Keratinocyte (primary cell): ENCODE results near the gene SEMA4D. TPM values are rescaled to one million over a fixed set of nuclear protein-coding genes. Genes with fewer than 3 reads are reported as not detected.

ENCODE experiments used
- DNase-seq: peaks from one replicate; pipeline ENCODE4 v3.0.0-alpha.2; 2011; ENCODE audit warnings: low read depth, missing footprints, low spot score
- FAIRE-seq: peaks from 2 replicates; lab custom pipeline; 2011; peaks lifted over from hg19 to GRCh38; lab: Jason Lieb, UNC
- H2AFZ ChIP-seq: 2 replicates; pipeline ENCODE4 v1.6.0; 2012; ENCODE audit warnings: low read length, control low read depth, inconsistent platforms; ENCODE audit not compliant: control insufficient read depth
- H3K27ac ChIP-seq: 2 replicates; pipeline ENCODE4 v1.5.1; 2011; ENCODE audit warnings: low read length; ENCODE audit not compliant: control insufficient read depth, insufficient read depth
- H3K27me3 ChIP-seq: 3 replicates; pipeline ENCODE4 v1.6.0; 2011; ENCODE audit warnings: low read length; ENCODE audit not compliant: control insufficient read depth, insufficient read depth; ENCODE audit errors: extremely low read depth
- H3K36me3 ChIP-seq, 2 experiments: 2 replicates in 1 of 2; 3 replicates in 1 of 2; pipeline ENCODE4 v1.5.1; 2011; ENCODE audit warnings: low read length in 2 of 2, mild to moderate bottlenecking in 1 of 2; ENCODE audit not compliant: control insufficient read depth in 2 of 2, insufficient read depth in 2 of 2; ENCODE audit errors: extremely low read depth in 1 of 2
- H3K4me1 ChIP-seq: 3 replicates; pipeline ENCODE4 v1.5.1; 2011; ENCODE audit warnings: low read length; ENCODE audit not compliant: control insufficient read depth, insufficient read depth; ENCODE audit errors: extremely low read depth
- H3K4me2 ChIP-seq: 3 replicates; pipeline ENCODE4 v1.6.0; 2011; ENCODE audit warnings: low read depth, low read length; ENCODE audit not compliant: control insufficient read depth, insufficient read depth; ENCODE audit errors: extremely low read depth
- H3K4me3 ChIP-seq, 3 experiments: fragments of 200-600 bp in 1 of 3; sonication (generic) in 1 of 3; 2 replicates in 2 of 3; 3 replicates in 1 of 3; pipeline ENCODE4 v1.5.1; 2011 to 2016; ENCODE audit warnings: low read length in 3 of 3, mild to moderate bottlenecking in 3 of 3, control low read depth in 2 of 3, inconsistent platforms in 1 of 3, low read depth in 1 of 3, mixed read lengths in 1 of 3, mixed run types in 1 of 3, moderate library complexity in 1 of 3; ENCODE audit not compliant: control insufficient read depth in 2 of 3, insufficient read depth in 2 of 3; ENCODE audit errors: extremely low read depth in 1 of 3
- H3K79me2 ChIP-seq: 2 replicates; pipeline ENCODE4 v1.6.0; 2012; ENCODE audit warnings: low read length; ENCODE audit not compliant: control insufficient read depth, insufficient read depth
- H3K9ac ChIP-seq: 3 replicates; pipeline ENCODE4 v1.6.0; 2011; ENCODE audit warnings: low read length; ENCODE audit not compliant: control insufficient read depth, insufficient read depth; ENCODE audit errors: extremely low read depth
- H3K9me1 ChIP-seq: 3 replicates; pipeline ENCODE4 v1.6.0; 2011; ENCODE audit warnings: low read length; ENCODE audit not compliant: control insufficient read depth, insufficient read depth; ENCODE audit errors: extremely low read depth
- H3K9me3 ChIP-seq: 2 replicates; pipeline ENCODE4 v1.5.1; 2012; ENCODE audit warnings: low read depth, low read length; ENCODE audit not compliant: control insufficient read depth
- H4K20me1 ChIP-seq: 3 replicates; pipeline ENCODE4 v1.6.0; 2011; ENCODE audit warnings: low read length; ENCODE audit not compliant: control insufficient read depth, insufficient read depth; ENCODE audit errors: extremely low read depth
- EZH2 ChIP-seq: IDR thresholded peaks from one replicate; pipeline ENCODE4 v1.6.1; 2012; ENCODE audit warnings: inconsistent platforms, mild to moderate bottlenecking, low read length, moderate library complexity
- dilution Hi-C: fragments of 300-500 bp; cut with MboI; formaldehyde crosslinking; loops from one replicate; pipeline ENCODE4 v1.7.0; 2020; ENCODE audit warnings: low sequenced_read_pairs; ENCODE audit not compliant: extremely low pct_ligation_motif_present
- polyA plus RNA-seq, 5 experiments: library from polyadenylated mRNA; depleted of rRNA in 3 of 5; stranded (reverse) in 3 of 5; stranded (forward) in 1 of 5; unstranded in 1 of 5; fragments of >200 nt; gene quantifications; 1 replicate in 1 of 5; 2 replicates in 3 of 5; 3 replicates in 1 of 5; pipeline versions ENCODE4 v1.2.1 to v1.2.3, GENCODE V29; 2011 to 2012; ENCODE audit warnings: missing spikeins in 2 of 5, low read depth in 1 of 5, low replicate concordance in 1 of 5
- TF ChIP-seq, protein P1 (sequence below), 3 experiments: IDR thresholded peaks in 1 of 3; conservative IDR thresholded peaks in 1 of 3; optimal IDR thresholded peaks in 1 of 3; 2 replicates in 2 of 3; 3 replicates in 1 of 3; pipeline versions ENCODE3 to v1.5.1; 2011; ENCODE audit warnings: low read length in 3 of 3, mild to moderate bottlenecking in 3 of 3, moderate library complexity in 2 of 3, control low read depth in 1 of 3, inconsistent platforms in 1 of 3; ENCODE audit not compliant: insufficient read depth in 2 of 3; ENCODE audit errors: extremely low read depth in 1 of 3

The SEMA4D gene
- polyA plus RNA-seq, 1 donor (not counting 4 experiments of a cell fraction or from before 2014, with no cell fraction given): 0.43 TPM

DNA sequence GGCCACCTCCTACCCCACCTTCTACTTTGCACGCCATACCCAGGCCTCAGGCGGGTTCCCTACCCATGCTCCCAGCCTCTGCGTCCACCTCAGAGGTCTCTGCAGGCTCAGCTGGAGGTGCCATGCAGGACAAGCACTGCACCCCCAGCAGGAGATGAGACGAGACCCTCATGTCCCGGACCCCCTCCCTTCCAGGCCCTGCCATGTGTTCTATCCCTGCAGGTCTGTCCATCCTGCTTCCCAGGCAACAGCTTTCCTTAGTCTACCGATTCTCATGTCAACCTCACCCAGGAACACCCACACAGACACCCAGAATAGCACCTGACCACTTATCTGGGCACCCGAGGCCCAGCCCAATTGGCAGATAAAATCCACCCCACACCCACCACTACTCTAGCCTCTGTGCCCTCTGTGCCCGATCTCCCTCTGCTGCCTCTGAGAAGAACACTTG lies 52.1 kb downstream of the SEMA4D start:
- no peak overlapping the region for H3K27ac ChIP-seq
- no peaks in the 10 kb centered on the region for H3K36me3 ChIP-seq
- no peak overlapping the region for H2AFZ ChIP-seq
- H4K20me1 ChIP-seq: no peaks in the 10 kb centered on the region
- no peak overlapping the region for H3K4me3 ChIP-seq
- DNase-seq: no peak
- FAIRE-seq: no peak
- no peaks in the 10 kb centered on the region for H3K79me2 ChIP-seq
- H3K4me1 ChIP-seq: no peaks in the 10 kb centered on the region
- H3K9me3 ChIP-seq: no peaks in the 10 kb centered on the region
- H3K9me1 ChIP-seq: no peaks in the 10 kb centered on the region
- no peak for TF ChIP-seq EZH2
- TF ChIP-seq, protein P1, sequence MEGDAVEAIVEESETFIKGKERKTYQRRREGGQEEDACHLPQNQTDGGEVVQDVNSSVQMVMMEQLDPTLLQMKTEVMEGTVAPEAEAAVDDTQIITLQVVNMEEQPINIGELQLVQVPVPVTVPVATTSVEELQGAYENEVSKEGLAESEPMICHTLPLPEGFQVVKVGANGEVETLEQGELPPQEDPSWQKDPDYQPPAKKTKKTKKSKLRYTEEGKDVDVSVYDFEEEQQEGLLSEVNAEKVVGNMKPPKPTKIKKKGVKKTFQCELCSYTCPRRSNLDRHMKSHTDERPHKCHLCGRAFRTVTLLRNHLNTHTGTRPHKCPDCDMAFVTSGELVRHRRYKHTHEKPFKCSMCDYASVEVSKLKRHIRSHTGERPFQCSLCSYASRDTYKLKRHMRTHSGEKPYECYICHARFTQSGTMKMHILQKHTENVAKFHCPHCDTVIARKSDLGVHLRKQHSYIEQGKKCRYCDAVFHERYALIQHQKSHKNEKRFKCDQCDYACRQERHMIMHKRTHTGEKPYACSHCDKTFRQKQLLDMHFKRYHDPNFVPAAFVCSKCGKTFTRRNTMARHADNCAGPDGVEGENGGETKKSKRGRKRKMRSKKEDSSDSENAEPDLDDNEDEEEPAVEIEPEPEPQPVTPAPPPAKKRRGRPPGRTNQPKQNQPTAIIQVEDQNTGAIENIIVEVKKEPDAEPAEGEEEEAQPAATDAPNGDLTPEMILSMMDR (optimal IDR thresholded peaks at IDR 0.05 in 1 of 3, IDR thresholded peaks at IDR 0.05 in 1 of 3, conservative IDR thresholded peaks at IDR 0.05 in 1 of 3; ENCODE audit: extremely low read depth in 1 of 3, insufficient read depth in 2 of 3, low read length in 3 of 3): no peak
- H3K9ac ChIP-seq: no peak overlapping the region
- no peak overlapping the region for H3K4me2 ChIP-seq
- dilution Hi-C loops: no loop called here
- no peaks in the 10 kb centered on the region for H3K27me3 ChIP-seq

GRCh38 chr9:89444925-89445765 lies 52.8 kb downstream of the SEMA4D start:
- no peak overlapping the region for H2AFZ ChIP-seq
- H4K20me1 ChIP-seq: no peaks in the 10 kb centered on the region
- dilution Hi-C loops: no loop called here
- H3K9me1 ChIP-seq: no peaks in the 10 kb centered on the region
- H3K36me3 ChIP-seq: no peaks in the 10 kb centered on the region
- TF ChIP-seq, protein P1 (optimal IDR thresholded peaks at IDR 0.05 in 1 of 3, IDR thresholded peaks at IDR 0.05 in 1 of 3, conservative IDR thresholded peaks at IDR 0.05 in 1 of 3; ENCODE audit: extremely low read depth in 1 of 3, insufficient read depth in 2 of 3, low read length in 3 of 3): no peak
- TF ChIP-seq EZH2: no peak
- FAIRE-seq (no peak), DNase-seq (no peak)
- H3K4me2 ChIP-seq: no peak overlapping the region
- H3K9me3 ChIP-seq: no peaks in the 10 kb centered on the region
- no peaks in the 10 kb centered on the region for H3K4me1 ChIP-seq
- no peaks in the 10 kb centered on the region for H3K79me2 ChIP-seq
- H3K27me3 ChIP-seq: no peaks in the 10 kb centered on the region
- no peak overlapping the region for H3K9ac ChIP-seq
- no peak overlapping the region for H3K4me3 ChIP-seq
- no peak overlapping the region for H3K27ac ChIP-seq
